ENCODE measurements around the gene NDRG3.
A peak's percentile ranks its signal among the peaks of the same experiment; 100 is the strongest.

Gene NDRG3

GRCh38 chr20:36606158-36607066, 139.5 kb downstream of the NDRG3 start:
- no peak for DNase-seq

GRCh38 chr20:36605399-36606157, 140.3 kb downstream of the NDRG3 start, which contains the start of gene RAB5IF:
Gene RAB5IF, plus strand, starts transcription at chr20:36605779. Its CDS starts 173 bp downstream, at chr20:36605952.
- DNase-seq: peak; percentile 87 to 99 (median 98)

- DNase-seq: peak in 1 of 14 donors; percentile 60
Measured at GRCh38 chr20:36604952-36605398, 140.9 kb downstream of the NDRG3 start.

Measured in C1 segment of cervical spinal cord (tissue), 14 donors.